Kidney (tissue), 14 donors: ENCODE measurements around the gene HK2. TPM values are rescaled to one million over a fixed set of nuclear protein-coding genes. Genes with fewer than 3 reads are reported as not detected.
"Not testable (repeated sequence)": the region's sequence is repeated elsewhere in the genome, so short reads cannot be mapped to it uniquely, and the experiment has no call there.

Experiments
- DNase-seq, 5 donors: peaks; one replicate each; pipeline ENCODE4 v3.0.0-alpha.2; 2013 to 2020
- FAIRE-seq: peaks from 2 replicates; lab custom pipeline; 2012; peaks lifted over from hg19 to GRCh38; lab: Jason Lieb, UNC
- H3K27ac ChIP-seq, 2 donors: one replicate each; pipeline ENCODE4 v1.7.0; 2013; ENCODE audit warnings: low read depth in 2 of 2, low read length in 2 of 2, inconsistent platforms in 1 of 2
- H3K27me3 ChIP-seq: one replicate; pipeline ENCODE4 v1.7.1; 2013; ENCODE audit warnings: low read length, inconsistent platforms; ENCODE audit not compliant: control insufficient read depth, insufficient read depth
- H3K36me3 ChIP-seq, 3 donors: one replicate each; pipeline versions ENCODE4 v1.7.0 to v1.7.1; 2013; ENCODE audit warnings: low read length in 3 of 3, control low read depth in 1 of 3, inconsistent platforms in 1 of 3; ENCODE audit not compliant: insufficient read depth in 3 of 3, control insufficient read depth in 2 of 3
- H3K4me1 ChIP-seq, 3 donors: one replicate each; pipeline versions ENCODE4 v1.7.0 to v1.7.1; 2013; ENCODE audit warnings: low read length in 3 of 3, inconsistent platforms in 1 of 3, low read depth in 1 of 3; ENCODE audit not compliant: control insufficient read depth in 2 of 3, insufficient read depth in 2 of 3
- H3K4me3 ChIP-seq, 3 donors: one replicate each; pipeline versions ENCODE4 v1.7.0 to v1.8.1; 2013; ENCODE audit warnings: low read length in 3 of 3, control low read depth in 1 of 3, inconsistent platforms in 1 of 3
- H3K9ac ChIP-seq, 3 donors: one replicate each; pipeline versions ENCODE4 v1.7.0 to v1.7.1; 2013; ENCODE audit warnings: low read length in 3 of 3, control low read depth in 1 of 3, inconsistent platforms in 1 of 3
- H3K9me3 ChIP-seq, 3 donors: one replicate each; pipeline versions ENCODE4 v1.7.0 to v1.7.1; 2013; ENCODE audit warnings: low read length in 3 of 3, control low read depth in 1 of 3, inconsistent platforms in 1 of 3; ENCODE audit not compliant: control insufficient read depth in 2 of 3, insufficient read depth in 1 of 3
- CTCF ChIP-seq: IDR thresholded peaks from 3 replicates; pipeline ENCODE4 v1.5.1; 2012; ENCODE audit warnings: mild to moderate bottlenecking, moderate library complexity, borderline replicate concordance; ENCODE audit not compliant: insufficient read depth; ENCODE audit errors: extremely low read depth
- intact Hi-C: fragments of 100-400 bp; cut with DNase I; formaldehyde crosslinking; loops from one replicate; pipeline ENCODE4 v1.11.1; 2022
- polyA plus RNA-seq: library from polyadenylated mRNA; stranded (reverse); fragments of 350-450 nt; fragmentation: Illumina TruSeq; extraction: RNeasy Lipid Tissue Mini Kit (QIAGEN cat#74804); gene quantifications from one replicate; pipeline ENCODE4 v1.2.3, GENCODE V29; 2014; ENCODE audit warnings: low read depth, low replicate concordance; ENCODE audit not compliant: insufficient read depth
- total RNA-seq: library from RNA; stranded (reverse); fragmentation: NEBNext Ultra II Directional; extraction: Animal tissue kit (Norgen Biotek cat#: 25700); gene quantifications from one replicate; pipeline ENCODE4 v1.2.1, GENCODE V29; 2021
- donor health status: control.
- donor health status: control.
- donor health status: control.
- donor health status: control.
- donor health status: control.
- donor health status: DM: yes; HTN: yes; CAD: no.
- donor health status: Normal renal cell carcinoma (clear cell type).

HK2 gene
- total and polyA plus RNA-seq, 2 donors from 2014 or later = 0.47 to 8.6 TPM

GRCh38 chr2:74831693-74832530 is 2.0 kb upstream of the HK2 start:
- Histone ChIP-seq H3K27me3 (no peaks in the 10 kb centered on the region), H3K9me3 (no peaks in the 10 kb centered on the region), H3K36me3 (no peaks in the 10 kb centered on the region), H3K4me1 (peaks cover 0 to 10% (median 0%) of the 10 kb centered on the region in 3 donors), H3K4me3 (no peak overlapping the region), H3K27ac (no peak overlapping the region), H3K9ac (no peak overlapping the region)
- DNase-seq = no peak
- FAIRE-seq = no peak
- intact Hi-C loops = no loop called here
- TF ChIP-seq CTCF = no peak

GRCh38 chr2:74834234-74834791 is 386 bp downstream of the HK2 start:
- intact Hi-C loops, FAIRE-seq, H3K36me3 ChIP-seq, H3K9me3 ChIP-seq, H3K27me3 ChIP-seq, H3K9ac ChIP-seq, H3K27ac ChIP-seq: not testable (repeated sequence)
- DNase-seq = peak in 4 of 5 donors; percentile 51 to 82 (median 67)
- Histone ChIP-seq H3K4me3 (peak overlapping the region; percentile 39 to 48 (median 42)), H3K4me1 (peaks cover 0 to 10% (median 0%) of the 10 kb centered on the region in 3 donors)

GRCh38 chr2:74834792-74835755 is 1.1 kb downstream of the HK2 start:
- peak; percentile 77 to 89 (median 82) for DNase-seq

More at GRCh38 chr2:74834792-74835755, 1.1 kb downstream of the HK2 start:
- Histone ChIP-seq H3K36me3 (no peaks in the 10 kb centered on the region), H3K27ac (no peak overlapping the region), H3K9me3 (no peaks in the 10 kb centered on the region), H3K4me1 (peaks cover 0 to 10% (median 0%) of the 10 kb centered on the region in 3 donors), H3K9ac (peak overlapping the region in 1 of 3 donors; percentile 43), H3K27me3 (no peaks in the 10 kb centered on the region), H3K4me3 (peak overlapping the region; percentile 48 to 72 (median 50))
- TF ChIP-seq CTCF = no peak
- no peak for FAIRE-seq
- intact Hi-C loops = no loop called here
